ENCODE measurements around the gene NHLRC2.

NHLRC2 gene

DNA sequence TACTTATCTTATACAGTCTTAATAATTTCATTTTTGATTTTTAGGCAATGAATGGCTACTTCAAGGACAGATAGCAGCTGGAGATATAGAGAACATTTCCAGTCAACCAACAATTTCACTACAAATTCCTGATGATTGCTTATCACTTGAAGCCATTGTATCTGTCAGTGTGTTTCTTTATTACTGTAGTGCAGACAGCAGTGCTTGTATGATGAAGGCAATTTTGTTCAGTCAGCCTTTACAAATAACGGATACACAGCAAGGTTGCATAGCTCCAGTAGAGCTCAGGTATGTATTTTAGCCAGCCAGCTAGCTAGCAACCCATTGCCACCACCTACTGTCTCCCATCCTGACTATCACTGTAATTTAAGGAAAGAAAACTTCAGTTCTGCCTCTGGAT is 53.8 kb downstream of the NHLRC2 start:
- no peak for DNase-seq (ENCODE audit: low read depth in 4 of 4, low spot score in 1 of 4)

DNA sequence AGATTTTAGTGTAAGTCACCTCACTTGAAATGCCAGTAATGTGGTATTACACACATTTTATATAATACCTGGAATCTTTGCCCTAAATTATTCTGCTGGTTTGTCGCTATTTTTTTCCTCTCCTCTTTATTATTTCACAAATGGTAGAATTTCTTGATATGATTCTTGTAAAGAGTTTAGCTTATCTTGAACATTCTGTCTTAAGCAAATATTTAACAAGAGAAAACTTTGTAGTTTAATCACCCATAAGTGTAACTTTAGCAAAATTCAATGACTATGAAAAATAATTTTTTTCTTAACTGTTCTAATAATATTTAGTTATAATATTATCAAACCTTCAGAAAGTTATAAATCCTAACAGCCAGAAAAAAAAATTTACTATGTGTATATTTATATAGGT is 56.7 kb downstream of the NHLRC2 start:
- DNase-seq (ENCODE audit: low read depth in 4 of 4, low spot score in 1 of 4), result no peak

DNA sequence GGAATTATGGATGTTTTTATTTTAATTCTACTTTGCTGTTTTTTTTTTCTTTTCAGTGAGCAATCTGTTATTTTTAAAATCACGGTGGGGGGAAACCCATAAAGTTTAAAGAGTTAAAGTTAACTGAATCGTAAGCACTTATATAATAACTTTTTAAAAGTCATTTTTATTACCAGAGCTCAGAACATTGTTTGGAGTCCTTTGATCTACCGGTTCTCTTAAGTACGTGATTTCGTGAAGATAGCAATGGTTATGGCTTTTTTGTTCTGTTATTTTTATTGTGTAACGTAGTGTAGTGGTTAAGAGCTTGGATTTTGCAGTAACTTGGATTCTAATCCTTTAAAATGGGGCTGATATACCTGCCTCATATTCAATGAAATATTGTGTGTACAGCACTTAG is 57.4 kb downstream of the NHLRC2 start:
- DNase-seq (ENCODE audit: low read depth in 4 of 4, low spot score in 1 of 4), result no peak

- no peak for DNase-seq (ENCODE audit: low read depth in 4 of 4, low spot score in 1 of 4)
Observed at GRCh38 chr10:113912582-113912981, 58.1 kb downstream of the NHLRC2 start.

- DNase-seq (ENCODE audit: low read depth in 4 of 4, low spot score in 1 of 4), result no peak
Observed at GRCh38 chr10:113914956-113915355, 60.5 kb downstream of the NHLRC2 start.

GRCh38 chr10:113915540-113915939 is 61.1 kb downstream of the NHLRC2 start:
- no peak for DNase-seq (ENCODE audit: low read depth in 4 of 4, low spot score in 1 of 4)

- no peak for DNase-seq (ENCODE audit: low read depth in 4 of 4, low spot score in 1 of 4)
Observed at GRCh38 chr10:113916053-113916452, 61.6 kb downstream of the NHLRC2 start.

GRCh38 chr10:113917636-113918035 is 63.2 kb downstream of the NHLRC2 start:
- no peak for DNase-seq (ENCODE audit: low read depth in 4 of 4, low spot score in 1 of 4)

GRCh38 chr10:113920114-113920513 is 65.7 kb downstream of the NHLRC2 start:
- no peak for DNase-seq (ENCODE audit: low read depth in 4 of 4, low spot score in 1 of 4)

GRCh38 chr10:113920875-113921274 is 66.4 kb downstream of the NHLRC2 start:
- no peak for DNase-seq (ENCODE audit: low read depth in 4 of 4, low spot score in 1 of 4)

DNA sequence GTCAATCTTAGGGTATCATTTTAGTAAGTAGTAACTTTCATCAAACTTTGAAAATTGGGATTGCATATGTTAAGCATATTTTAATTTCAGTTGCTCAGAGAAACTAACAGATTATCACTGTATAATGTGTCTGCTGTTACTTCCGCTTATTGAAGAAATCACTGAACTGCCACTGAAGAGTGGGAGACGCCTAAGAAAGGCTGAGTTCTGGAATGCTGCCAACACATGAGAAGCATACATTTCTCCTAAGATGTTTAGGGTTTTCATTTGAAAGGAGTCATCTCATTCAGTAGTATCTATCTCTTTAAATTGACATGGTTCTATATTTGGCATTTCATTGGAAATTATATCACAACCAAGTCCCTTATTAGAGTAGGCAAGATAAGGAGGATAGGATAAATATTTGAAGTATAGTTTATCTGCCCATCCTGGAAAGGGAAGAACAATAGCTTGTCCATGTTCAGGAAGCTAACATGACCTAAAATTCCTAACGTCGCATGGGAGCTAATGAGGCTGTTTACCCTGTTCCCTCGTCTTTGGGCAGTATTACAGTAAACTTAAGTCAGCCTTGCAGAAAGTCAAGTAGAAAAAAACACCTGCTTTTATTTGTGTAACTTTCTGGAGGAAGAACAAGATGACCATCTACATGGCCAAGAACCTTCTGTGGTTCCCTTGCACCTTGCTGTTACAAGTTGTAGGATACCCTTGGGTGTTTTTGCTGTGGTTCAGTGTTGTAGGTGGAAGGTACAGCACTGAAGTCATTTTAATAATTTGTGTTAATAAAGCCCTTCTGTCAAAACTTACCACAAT is 67.3 kb downstream of the NHLRC2 start:
- DNase-seq (ENCODE audit: low read depth in 4 of 4, low spot score in 1 of 4), result no peak

GRCh38 chr10:113922787-113923570 is 68.5 kb downstream of the NHLRC2 start:
- DNase-seq (ENCODE audit: low read depth in 4 of 4, low spot score in 1 of 4), result no peak

- DNase-seq (ENCODE audit: low read depth in 4 of 4, low spot score in 1 of 4), result no peak
Observed at GRCh38 chr10:113924186-113924585, 69.7 kb downstream of the NHLRC2 start.

- DNase-seq (ENCODE audit: low read depth in 4 of 4, low spot score in 1 of 4), result no peak
Observed at GRCh38 chr10:113924664-113925063, 70.2 kb downstream of the NHLRC2 start.

DNA sequence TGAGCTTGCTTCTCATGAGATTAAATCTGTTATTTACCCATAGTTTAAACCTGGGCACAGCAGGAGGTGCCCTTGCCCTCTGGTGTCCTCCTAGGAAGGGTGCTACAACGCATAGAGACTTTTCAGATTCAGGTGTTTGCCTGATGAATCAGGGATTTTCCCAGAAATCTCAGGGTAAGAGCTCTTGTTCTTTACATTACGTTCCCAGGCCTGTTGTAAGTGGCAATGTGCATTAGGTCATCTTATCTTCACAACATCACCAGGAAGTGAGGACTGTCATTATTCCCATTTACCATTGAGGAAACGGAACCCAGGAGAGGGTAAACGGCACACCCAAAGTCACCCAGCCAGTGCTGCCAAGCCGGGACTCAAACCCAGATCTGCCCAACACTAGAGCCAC is 73.0 kb downstream of the NHLRC2 start:
- DNase-seq (ENCODE audit: low read depth in 4 of 4, low spot score in 1 of 4), result no peak

DNA sequence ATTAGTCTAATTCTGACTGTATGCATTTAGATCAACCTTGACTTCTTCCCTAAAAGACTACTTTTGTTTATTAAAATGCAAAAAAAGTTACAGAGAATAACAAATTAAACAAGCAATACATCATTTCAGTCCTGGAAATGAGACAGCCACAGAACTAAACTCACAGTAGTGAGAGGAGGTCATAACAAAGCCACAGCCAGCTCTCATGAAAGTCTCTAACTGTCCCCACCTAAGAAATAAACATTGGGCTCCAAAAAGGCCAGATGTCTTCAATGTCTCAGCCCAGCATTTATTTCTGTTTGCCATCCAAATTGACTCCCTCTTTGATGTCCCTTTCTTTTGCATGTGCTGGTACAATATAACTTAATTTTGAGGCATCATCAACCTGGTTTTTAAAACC is 74.4 kb downstream of the NHLRC2 start:
- no peak for DNase-seq (ENCODE audit: low read depth in 4 of 4, low spot score in 1 of 4)

GRCh38 chr10:113929522-113929921 is 75.1 kb downstream of the NHLRC2 start:
- DNase-seq (ENCODE audit: low read depth in 4 of 4, low spot score in 1 of 4), result no peak

DNA sequence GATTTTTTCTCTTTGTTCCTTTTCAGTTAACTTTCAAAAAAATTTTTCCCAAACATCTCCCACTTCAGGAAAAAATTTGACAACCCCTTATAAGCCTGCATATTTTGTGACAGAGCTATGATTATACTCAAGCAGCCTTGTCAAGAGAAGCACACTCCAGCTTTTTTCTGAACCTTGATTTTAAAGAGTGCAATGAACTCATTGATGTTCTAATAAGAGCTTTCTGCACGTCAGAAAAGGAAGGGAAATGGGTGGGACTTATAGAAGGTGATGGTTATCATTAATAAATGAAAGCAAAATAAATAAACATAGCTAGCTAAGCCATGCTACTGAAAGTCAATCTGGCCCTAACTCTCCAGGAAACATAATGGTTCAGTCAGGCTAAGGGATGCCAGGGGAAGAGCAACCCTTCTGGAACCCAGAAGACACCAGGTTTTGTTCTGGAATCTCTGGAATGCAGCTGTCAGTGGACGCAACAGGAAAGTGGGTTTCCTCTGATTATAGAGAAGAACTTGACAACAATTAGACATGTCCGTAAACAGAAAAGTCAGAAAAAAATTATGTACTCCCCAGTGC is 76.1 kb downstream of the NHLRC2 start:
- no peak for DNase-seq (ENCODE audit: low read depth in 4 of 4, low spot score in 1 of 4)

- DNase-seq (ENCODE audit: low read depth in 4 of 4, low spot score in 1 of 4), result no peak
Observed at GRCh38 chr10:113932854-113933253, 78.4 kb downstream of the NHLRC2 start.

DNA sequence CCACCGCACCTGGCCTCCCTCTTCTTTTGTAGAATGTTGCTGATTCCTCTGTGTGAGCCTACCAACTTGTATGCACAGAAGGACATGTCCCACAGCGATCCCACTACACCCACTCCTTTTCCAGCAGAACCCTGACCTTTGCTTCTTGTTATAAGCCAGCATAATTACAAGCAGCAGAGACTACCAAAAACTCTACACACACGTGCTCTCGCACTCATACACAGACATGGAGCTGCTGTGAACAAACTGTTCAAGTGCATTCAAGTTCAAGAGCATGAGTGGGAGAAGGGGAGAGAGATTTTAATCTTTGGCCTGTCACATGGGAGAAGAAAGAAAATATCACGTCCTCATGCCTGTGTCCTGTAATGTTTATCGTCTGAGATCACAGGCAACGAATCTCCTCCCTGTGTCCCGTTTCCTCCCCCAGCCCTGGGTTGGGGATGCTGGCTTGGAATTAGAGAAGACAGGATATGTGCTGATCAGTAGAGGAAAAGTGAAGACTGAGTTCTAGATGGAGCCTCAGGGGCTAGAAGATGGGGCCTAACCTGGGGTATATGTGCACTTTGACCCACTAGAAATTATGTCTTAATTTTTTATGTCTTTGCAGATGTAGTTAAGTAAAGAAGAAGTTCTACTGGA is 79.6 kb downstream of the NHLRC2 start:
- no peak for DNase-seq (ENCODE audit: low read depth in 4 of 4, low spot score in 1 of 4)

GRCh38 chr10:113937258-113937657 is 82.8 kb downstream of the NHLRC2 start:
- no peak for DNase-seq (ENCODE audit: low read depth in 4 of 4, low spot score in 1 of 4)

GRCh38 chr10:113937756-113938155 is 83.3 kb downstream of the NHLRC2 start:
- no peak for DNase-seq (ENCODE audit: low read depth in 4 of 4, low spot score in 1 of 4)
